Measurements from ENCODE around the gene NOS2. TPM values are rescaled to one million over a fixed set of nuclear protein-coding genes. Genes with fewer than 3 reads are reported as not detected.
"Not testable (repeated sequence)": the region's sequence is repeated elsewhere in the genome, so short reads cannot be mapped to it uniquely, and the experiment has no call there.

Gene NOS2
- polyA plus RNA-seq, 1 donor (not counting 4 experiments of a cell fraction or from before 2014, with no cell fraction given): not detected

- Histone ChIP-seq H3K9me3 (ENCODE audit: control insufficient read depth, low read depth, low read length) (peaks cover 2% of the 10 kb centered on the region), H2AFZ (ENCODE audit: control insufficient read depth, low read length) (no peak overlapping the region), H3K27ac (ENCODE audit: control insufficient read depth, insufficient read depth, low read length) (no peak overlapping the region), H3K9me1 (ENCODE audit: control insufficient read depth, extremely low read depth, insufficient read depth, low read length) (no peaks in the 10 kb centered on the region), H3K79me2 (ENCODE audit: control insufficient read depth, insufficient read depth, low read length) (no peaks in the 10 kb centered on the region), H4K20me1 (ENCODE audit: control insufficient read depth, extremely low read depth, insufficient read depth, low read length) (no peaks in the 10 kb centered on the region), H3K4me1 (ENCODE audit: control insufficient read depth, extremely low read depth, insufficient read depth, low read length) (no peaks in the 10 kb centered on the region), H3K4me3 (ENCODE audit: control insufficient read depth in 2 of 3, extremely low read depth in 1 of 3, insufficient read depth in 2 of 3, low read depth in 1 of 3, low read length in 3 of 3) (no peak overlapping the region), H3K9ac (ENCODE audit: control insufficient read depth, extremely low read depth, insufficient read depth, low read length) (no peak overlapping the region), H3K4me2 (ENCODE audit: control insufficient read depth, extremely low read depth, insufficient read depth, low read depth, low read length) (no peak overlapping the region), H3K27me3 (ENCODE audit: control insufficient read depth, extremely low read depth, insufficient read depth, low read length) (peaks cover 14% of the 10 kb centered on the region), H3K36me3 (ENCODE audit: control insufficient read depth in 2 of 2, extremely low read depth in 1 of 2, insufficient read depth in 2 of 2, low read length in 2 of 2) (no peaks in the 10 kb centered on the region)
- DNase-seq (ENCODE audit: low read depth, low spot score): no peak
- dilution Hi-C loops (cut with MboI; ENCODE audit: extremely low pct_ligation_motif_present, low sequenced_read_pairs): no loop called here
- no peak for TF ChIP-seq CTCF (optimal IDR thresholded peaks at IDR 0.05 in 1 of 3, IDR thresholded peaks at IDR 0.05 in 1 of 3, conservative IDR thresholded peaks at IDR 0.05 in 1 of 3; ENCODE audit: extremely low read depth in 1 of 3, insufficient read depth in 2 of 3, low read length in 3 of 3)
- no peak for TF ChIP-seq EZH2 (IDR thresholded peaks at IDR 0.05; ENCODE audit: low read length)
- FAIRE-seq: no peak
Observed at GRCh38 chr17:27824176-27824715, 23.9 kb upstream of the NOS2 start.

- H3K4me3 ChIP-seq (ENCODE audit: control insufficient read depth in 2 of 3, extremely low read depth in 1 of 3, insufficient read depth in 2 of 3, low read depth in 1 of 3, low read length in 3 of 3); DNase-seq (ENCODE audit: low read depth, low spot score); dilution Hi-C loops (cut with MboI; ENCODE audit: extremely low pct_ligation_motif_present, low sequenced_read_pairs); FAIRE-seq; H4K20me1 ChIP-seq (ENCODE audit: control insufficient read depth, extremely low read depth, insufficient read depth, low read length); H3K9ac ChIP-seq (ENCODE audit: control insufficient read depth, extremely low read depth, insufficient read depth, low read length); H3K36me3 ChIP-seq (ENCODE audit: control insufficient read depth in 2 of 2, extremely low read depth in 1 of 2, insufficient read depth in 2 of 2, low read length in 2 of 2); H3K9me1 ChIP-seq (ENCODE audit: control insufficient read depth, extremely low read depth, insufficient read depth, low read length); H3K79me2 ChIP-seq (ENCODE audit: control insufficient read depth, insufficient read depth, low read length); H2AFZ ChIP-seq (ENCODE audit: control insufficient read depth, low read length); H3K4me2 ChIP-seq (ENCODE audit: control insufficient read depth, extremely low read depth, insufficient read depth, low read depth, low read length); H3K9me3 ChIP-seq (ENCODE audit: control insufficient read depth, low read depth, low read length); H3K4me1 ChIP-seq (ENCODE audit: control insufficient read depth, extremely low read depth, insufficient read depth, low read length); H3K27ac ChIP-seq (ENCODE audit: control insufficient read depth, insufficient read depth, low read length): not testable (repeated sequence)
- peaks cover 10% of the 10 kb centered on the region for H3K27me3 ChIP-seq (ENCODE audit: control insufficient read depth, extremely low read depth, insufficient read depth, low read length)
Observed at GRCh38 chr17:27822108-27822507, 21.8 kb upstream of the NOS2 start.

GRCh38 chr17:27821318-27821717, 21.0 kb upstream of the NOS2 start:
- Histone ChIP-seq H3K9me3 (ENCODE audit: control insufficient read depth, low read depth, low read length) (peaks cover 2% of the 10 kb centered on the region), H3K4me3 (ENCODE audit: control insufficient read depth in 2 of 3, extremely low read depth in 1 of 3, insufficient read depth in 2 of 3, low read depth in 1 of 3, low read length in 3 of 3) (no peak overlapping the region), H3K27me3 (ENCODE audit: control insufficient read depth, extremely low read depth, insufficient read depth, low read length) (peaks cover 4% of the 10 kb centered on the region), H2AFZ (ENCODE audit: control insufficient read depth, low read length) (no peak overlapping the region), H3K27ac (ENCODE audit: control insufficient read depth, insufficient read depth, low read length) (no peak overlapping the region), H4K20me1 (ENCODE audit: control insufficient read depth, extremely low read depth, insufficient read depth, low read length) (no peaks in the 10 kb centered on the region), H3K9ac (ENCODE audit: control insufficient read depth, extremely low read depth, insufficient read depth, low read length) (no peak overlapping the region), H3K36me3 (ENCODE audit: control insufficient read depth in 2 of 2, extremely low read depth in 1 of 2, insufficient read depth in 2 of 2, low read length in 2 of 2) (no peaks in the 10 kb centered on the region), H3K4me2 (ENCODE audit: control insufficient read depth, extremely low read depth, insufficient read depth, low read depth, low read length) (no peak overlapping the region), H3K4me1 (ENCODE audit: control insufficient read depth, extremely low read depth, insufficient read depth, low read length) (no peaks in the 10 kb centered on the region), H3K79me2 (ENCODE audit: control insufficient read depth, insufficient read depth, low read length) (no peaks in the 10 kb centered on the region), H3K9me1 (ENCODE audit: control insufficient read depth, extremely low read depth, insufficient read depth, low read length) (no peaks in the 10 kb centered on the region)
- TF ChIP-seq EZH2 (IDR thresholded peaks at IDR 0.05; ENCODE audit: low read length) (no peak), CTCF (optimal IDR thresholded peaks at IDR 0.05 in 1 of 3, IDR thresholded peaks at IDR 0.05 in 1 of 3, conservative IDR thresholded peaks at IDR 0.05 in 1 of 3; ENCODE audit: extremely low read depth in 1 of 3, insufficient read depth in 2 of 3, low read length in 3 of 3) (no peak)
- dilution Hi-C loops (cut with MboI; ENCODE audit: extremely low pct_ligation_motif_present, low sequenced_read_pairs): no loop called here
- no peak for DNase-seq (ENCODE audit: low read depth, low spot score)
- FAIRE-seq: no peak
